Measurements from ENCODE around the gene EFNB1. TPM values are rescaled to one million over a fixed set of nuclear protein-coding genes. Genes with fewer than 3 reads are reported as not detected.

EFNB1 gene
- total RNA-seq, 1 experiment from 2014 or later: 31.1 TPM

DNA sequence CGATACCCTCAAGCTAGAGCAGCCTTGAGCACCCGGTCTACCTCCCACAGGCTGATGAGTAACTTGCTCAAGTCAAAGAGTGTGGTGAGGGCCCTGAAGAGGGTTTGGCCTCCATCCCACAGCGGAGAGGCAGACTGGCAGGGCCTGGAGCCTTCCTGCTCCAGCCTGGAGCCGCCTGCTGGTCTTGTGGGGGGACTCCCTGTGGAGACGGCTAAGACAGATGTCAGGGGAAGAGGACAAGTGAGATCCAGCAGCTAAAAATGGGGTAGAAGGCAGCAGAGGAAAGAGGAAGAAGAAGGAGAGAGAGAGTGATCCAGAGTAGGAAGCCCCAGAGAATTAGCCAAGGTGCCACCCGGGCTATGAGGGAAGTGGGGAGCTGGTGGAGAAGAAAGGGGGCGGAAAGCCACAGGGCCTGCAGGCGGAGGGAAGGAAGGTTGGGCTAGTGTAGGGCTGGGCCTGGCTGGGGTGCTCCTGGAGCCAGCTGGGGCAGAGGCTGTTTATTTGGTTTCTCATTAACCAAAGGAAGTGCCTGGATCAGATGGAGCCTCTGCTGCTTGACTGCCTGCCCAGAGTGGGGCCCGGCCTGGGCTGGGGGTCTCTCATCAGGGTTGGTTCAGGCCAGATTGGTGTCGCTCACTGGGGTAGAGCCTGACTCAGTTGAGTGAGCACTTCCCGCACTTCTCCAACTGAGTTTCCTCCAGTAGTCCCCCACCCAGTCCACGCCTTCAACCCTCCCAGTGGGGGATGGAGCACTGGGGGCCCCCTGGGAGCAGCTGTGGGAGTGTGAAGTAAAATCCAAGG lies 14.2 kb downstream of the EFNB1 start:
- no peaks in the 10 kb centered on the region for H3K79me2 ChIP-seq (ENCODE audit: low read depth)
- H4K20me1 ChIP-seq (ENCODE audit: insufficient read depth): no peaks in the 10 kb centered on the region
- TF ChIP-seq, protein P1, sequence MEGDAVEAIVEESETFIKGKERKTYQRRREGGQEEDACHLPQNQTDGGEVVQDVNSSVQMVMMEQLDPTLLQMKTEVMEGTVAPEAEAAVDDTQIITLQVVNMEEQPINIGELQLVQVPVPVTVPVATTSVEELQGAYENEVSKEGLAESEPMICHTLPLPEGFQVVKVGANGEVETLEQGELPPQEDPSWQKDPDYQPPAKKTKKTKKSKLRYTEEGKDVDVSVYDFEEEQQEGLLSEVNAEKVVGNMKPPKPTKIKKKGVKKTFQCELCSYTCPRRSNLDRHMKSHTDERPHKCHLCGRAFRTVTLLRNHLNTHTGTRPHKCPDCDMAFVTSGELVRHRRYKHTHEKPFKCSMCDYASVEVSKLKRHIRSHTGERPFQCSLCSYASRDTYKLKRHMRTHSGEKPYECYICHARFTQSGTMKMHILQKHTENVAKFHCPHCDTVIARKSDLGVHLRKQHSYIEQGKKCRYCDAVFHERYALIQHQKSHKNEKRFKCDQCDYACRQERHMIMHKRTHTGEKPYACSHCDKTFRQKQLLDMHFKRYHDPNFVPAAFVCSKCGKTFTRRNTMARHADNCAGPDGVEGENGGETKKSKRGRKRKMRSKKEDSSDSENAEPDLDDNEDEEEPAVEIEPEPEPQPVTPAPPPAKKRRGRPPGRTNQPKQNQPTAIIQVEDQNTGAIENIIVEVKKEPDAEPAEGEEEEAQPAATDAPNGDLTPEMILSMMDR (conservative IDR thresholded peaks at IDR 0.05): no peak
- no peak for TF ChIP-seq EZH2 (IDR thresholded peaks at IDR 0.05; ENCODE audit: low read depth)
- H3K9me2 ChIP-seq (ENCODE audit: insufficient read depth): no peaks in the 10 kb centered on the region
- H3K9me3 ChIP-seq (ENCODE audit: insufficient read depth, low read depth): no peaks in the 10 kb centered on the region
- no peaks in the 10 kb centered on the region for H3F3A ChIP-seq (ENCODE audit: insufficient read depth, low read depth)
- H3K27me3 ChIP-seq (ENCODE audit: insufficient read depth, low read depth): no peaks in the 10 kb centered on the region
- POLR2A ChIA-PET (ENCODE audit: unreplicated experiment): no interaction called here
- no peaks in the 10 kb centered on the region for H3K36me3 ChIP-seq (ENCODE audit: low read depth)
- H3K4me3 ChIP-seq: no peak overlapping the region
- intact Hi-C loops (cut with micrococcal nuclease; ENCODE audit: unreplicated experiment): no loop called here
- no peak overlapping the region for H3K27ac ChIP-seq
- no TSS peak for BruUV-seq (replicated peaks)
- H2AFZ ChIP-seq: no peak overlapping the region
- no peak for DNase-seq
- no peak overlapping the region for H3K4me2 ChIP-seq
- H3K4me1 ChIP-seq (replicated peaks; ENCODE audit: insufficient read depth): no peaks in the 10 kb centered on the region
- CTCF ChIA-PET: no interaction called here

DNA sequence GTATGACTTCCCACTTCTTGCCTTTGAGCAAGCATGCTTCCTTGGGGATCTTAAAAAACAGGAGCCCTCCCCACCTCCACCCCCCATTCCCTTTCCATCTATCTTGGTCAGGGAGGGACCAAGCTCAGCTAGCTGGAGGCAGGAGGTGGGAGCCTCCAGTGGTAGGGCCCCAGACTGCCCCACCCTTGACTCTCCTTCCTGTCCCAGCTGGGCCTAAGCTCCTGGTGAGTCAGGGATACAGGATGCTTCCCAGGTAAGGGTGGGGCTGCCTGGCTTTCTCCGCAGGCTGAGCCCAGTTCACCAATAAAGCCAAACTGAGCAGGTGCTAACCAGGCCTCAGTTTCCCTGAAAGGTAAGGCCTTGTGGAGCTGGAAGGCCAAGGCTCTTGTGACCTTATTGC lies 15.2 kb downstream of the EFNB1 start:
- Histone ChIP-seq H3K27me3 (ENCODE audit: insufficient read depth, low read depth) (no peaks in the 10 kb centered on the region), H3K36me3 (ENCODE audit: low read depth) (no peaks in the 10 kb centered on the region), H2AFZ (no peak overlapping the region), H4K20me1 (ENCODE audit: insufficient read depth) (no peaks in the 10 kb centered on the region), H3K9me3 (ENCODE audit: insufficient read depth, low read depth) (no peaks in the 10 kb centered on the region), H3F3A (ENCODE audit: insufficient read depth, low read depth) (no peaks in the 10 kb centered on the region), H3K4me2 (no peak overlapping the region), H3K4me3 (no peak overlapping the region), H3K4me1 (replicated peaks; ENCODE audit: insufficient read depth) (no peaks in the 10 kb centered on the region), H3K9me2 (ENCODE audit: insufficient read depth) (no peaks in the 10 kb centered on the region), H3K79me2 (ENCODE audit: low read depth) (no peaks in the 10 kb centered on the region), H3K27ac (no peak overlapping the region)
- no peak for DNase-seq
- CTCF ChIA-PET: no interaction called here
- POLR2A ChIA-PET (ENCODE audit: unreplicated experiment): interaction anchor here (0.6 kb wide), 1 partner anchor 86 kb away, joined by 3 read pairs; no protein-coding TSS in a partner anchor
- intact Hi-C loops (cut with micrococcal nuclease; ENCODE audit: unreplicated experiment): no loop called here
- TF ChIP-seq EZH2 (IDR thresholded peaks at IDR 0.05; ENCODE audit: low read depth): no peak
- TF ChIP-seq, protein P1 (conservative IDR thresholded peaks at IDR 0.05): no peak
- BruUV-seq (replicated peaks): no TSS peak

GRCh38 chrX:68844581-68844980 lies 15.8 kb downstream of the EFNB1 start:
- H3K9me2 ChIP-seq (ENCODE audit: insufficient read depth): no peaks in the 10 kb centered on the region
- no TSS peak for BruUV-seq (replicated peaks)
- no peak overlapping the region for H2AFZ ChIP-seq
- H3K4me2 ChIP-seq: no peak overlapping the region
- no peaks in the 10 kb centered on the region for H3K36me3 ChIP-seq (ENCODE audit: low read depth)
- DNase-seq: no peak
- no peak overlapping the region for H3K27ac ChIP-seq
- intact Hi-C loops (cut with micrococcal nuclease; ENCODE audit: unreplicated experiment): no loop called here
- H3K27me3 ChIP-seq (ENCODE audit: insufficient read depth, low read depth): no peaks in the 10 kb centered on the region
- ChIA-PET POLR2A (ENCODE audit: unreplicated experiment) (no interaction called here), CTCF (no interaction called here)
- H3F3A ChIP-seq (ENCODE audit: insufficient read depth, low read depth): no peaks in the 10 kb centered on the region
- no peaks in the 10 kb centered on the region for H3K4me1 ChIP-seq (replicated peaks; ENCODE audit: insufficient read depth)
- TF ChIP-seq, protein P1 (conservative IDR thresholded peaks at IDR 0.05): no peak
- no peak for TF ChIP-seq EZH2 (IDR thresholded peaks at IDR 0.05; ENCODE audit: low read depth)
- H3K4me3 ChIP-seq: no peak overlapping the region
- H3K9me3 ChIP-seq (ENCODE audit: insufficient read depth, low read depth): no peaks in the 10 kb centered on the region
- H4K20me1 ChIP-seq (ENCODE audit: insufficient read depth): no peaks in the 10 kb centered on the region
- no peaks in the 10 kb centered on the region for H3K79me2 ChIP-seq (ENCODE audit: low read depth)
